ENCODE data around the gene SSPN. TPM values are rescaled to one million over a fixed set of nuclear protein-coding genes. Genes with fewer than 3 reads are reported as not detected.

SSPN gene
- polyA plus RNA-seq, 1 donor from 2014 or later = 0.26 TPM

GRCh38 chr12:26152507-26153102, 42.8 kb upstream of the SSPN start:
- no peak for TF ChIP-seq SMC3 (conservative IDR thresholded peaks at IDR 0.05; ENCODE audit: poor library complexity)
- no peak for TF ChIP-seq REST (IDR thresholded peaks at IDR 0.05; ENCODE audit: borderline replicate concordance)
- TF ChIP-seq EZH2 (IDR thresholded peaks at IDR 0.05; ENCODE audit: borderline replicate concordance, insufficient read depth, low read length, poor library complexity, severe bottlenecking) = no peak
- no peak for TF ChIP-seq MXI1 (conservative IDR thresholded peaks at IDR 0.05; ENCODE audit: poor library complexity, severe bottlenecking)
- no peak for TF ChIP-seq CTCF (IDR thresholded peaks at IDR 0.05; ENCODE audit: poor library complexity, severe bottlenecking)
- TF ChIP-seq POLR2AphosphoS5 (IDR thresholded peaks at IDR 0.05) = no peak
- TF ChIP-seq TAF1 (IDR thresholded peaks at IDR 0.05; ENCODE audit: low read depth) = no peak
- TF ChIP-seq EP300 (conservative IDR thresholded peaks at IDR 0.05; ENCODE audit: poor library complexity, severe bottlenecking) = no peak
- Histone ChIP-seq H3K4me3 (ENCODE audit: low read length) (no peak overlapping the region), H4K20me1 (ENCODE audit: insufficient read depth) (no peaks in the 10 kb centered on the region), H3K79me2 (replicated peaks; ENCODE audit: insufficient read depth, low read length) (no peaks in the 10 kb centered on the region), H3K9me2 (ENCODE audit: insufficient read depth, low read length) (no peaks in the 10 kb centered on the region), H3K4me2 (ENCODE audit: low read length) (no peak overlapping the region), H3K9ac (ENCODE audit: low read length) (no peak overlapping the region), H3K27me3 (ENCODE audit: insufficient read depth, low read depth, low read length) (no peaks in the 10 kb centered on the region), H3K27ac (ENCODE audit: low read length) (no peak overlapping the region), H3K36me3 (ENCODE audit: insufficient read depth, low read length) (no peaks in the 10 kb centered on the region), H3F3A (ENCODE audit: insufficient read depth, low read length, poor library complexity, severe bottlenecking) (no peaks in the 10 kb centered on the region), H2AFZ (ENCODE audit: low read depth, low read length) (no peak overlapping the region), H3K9me3 (ENCODE audit: low read length) (no peaks in the 10 kb centered on the region)

GRCh38 chr12:26153421-26154154, 41.8 kb upstream of the SSPN start:
- Histone ChIP-seq H3K4me2 (ENCODE audit: low read length) (no peak overlapping the region), H2AFZ (ENCODE audit: low read depth, low read length) (no peak overlapping the region), H3K27ac (ENCODE audit: low read length) (no peak overlapping the region), H3K9me2 (ENCODE audit: insufficient read depth, low read length) (no peaks in the 10 kb centered on the region), H3K36me3 (ENCODE audit: insufficient read depth, low read length) (no peaks in the 10 kb centered on the region), H3K79me2 (replicated peaks; ENCODE audit: insufficient read depth, low read length) (no peaks in the 10 kb centered on the region), H3K4me3 (ENCODE audit: low read length) (no peak overlapping the region), H3K9ac (ENCODE audit: low read length) (no peak overlapping the region), H3K9me3 (ENCODE audit: low read length) (no peaks in the 10 kb centered on the region), H4K20me1 (ENCODE audit: insufficient read depth) (no peaks in the 10 kb centered on the region), H3F3A (ENCODE audit: insufficient read depth, low read length, poor library complexity, severe bottlenecking) (no peaks in the 10 kb centered on the region), H3K27me3 (ENCODE audit: insufficient read depth, low read depth, low read length) (no peaks in the 10 kb centered on the region)
- TF ChIP-seq REST (IDR thresholded peaks at IDR 0.05; ENCODE audit: borderline replicate concordance) (no peak), SMC3 (conservative IDR thresholded peaks at IDR 0.05; ENCODE audit: poor library complexity) (no peak), TAF1 (IDR thresholded peaks at IDR 0.05; ENCODE audit: low read depth) (no peak), MXI1 (conservative IDR thresholded peaks at IDR 0.05; ENCODE audit: poor library complexity, severe bottlenecking) (no peak), RAD21 (conservative IDR thresholded peaks at IDR 0.05) (no peak), EP300 (conservative IDR thresholded peaks at IDR 0.05; ENCODE audit: poor library complexity, severe bottlenecking) (no peak)

Data from neural cell (in vitro differentiated cells).